GM13976 (cell line): ENCODE data around the gene TMEM255B.
"Not testable (repeated sequence)": the region's sequence is repeated elsewhere in the genome, so short reads cannot be mapped to it uniquely, and the experiment has no call there.

Experiments used
- DNase-seq: peaks from one replicate; pipeline ENCODE4 v3.0.0; 2012; ENCODE audit warnings: low spot score
- CTCF ChIP-seq: IDR thresholded peaks from 2 replicates; pipeline ENCODE4 v1.5.1; 2012; ENCODE audit warnings: borderline replicate concordance, mild to moderate bottlenecking; ENCODE audit not compliant: insufficient read depth; ENCODE audit errors: extremely low read depth, missing control alignments, control extremely low read depth
- in situ Hi-C: fragments of 300-500 bp; cut with MboI; formaldehyde crosslinking; loops from one replicate; pipeline ENCODE4 v1.12.0; 2022; ENCODE audit warnings: low sequenced_read_pairs, mixed read lengths, inconsistent platforms; ENCODE audit not compliant: unreplicated experiment

TMEM255B gene

GRCh38 chr13:113745059-113745458, 14.0 kb upstream of the TMEM255B start:
- TF ChIP-seq CTCF = no peak
- no peak for DNase-seq
- in situ Hi-C loops = no loop called here

GRCh38 chr13:113745500-113746142, 13.4 kb upstream of the TMEM255B start:
- in situ Hi-C loops, DNase-seq: not testable (repeated sequence)

GRCh38 chr13:113746143-113746525, 12.9 kb upstream of the TMEM255B start:
- DNase-seq = no peak
- in situ Hi-C loops = no loop called here
- TF ChIP-seq CTCF = no peak

GRCh38 chr13:113746671-113747070, 12.4 kb upstream of the TMEM255B start:
- in situ Hi-C loops = no loop called here
- TF ChIP-seq CTCF = no peak
- DNase-seq = no peak

- TF ChIP-seq CTCF = no peak
- in situ Hi-C loops = no loop called here
- no peak for DNase-seq
Observed at GRCh38 chr13:113747291-113747833, 11.7 kb upstream of the TMEM255B start.

- no peak for TF ChIP-seq CTCF
- in situ Hi-C loops = no loop called here
- no peak for DNase-seq
Observed at GRCh38 chr13:113748101-113748861, 10.7 kb upstream of the TMEM255B start.

GRCh38 chr13:113748862-113749451, 10.1 kb upstream of the TMEM255B start:
- no peak for DNase-seq
- in situ Hi-C loops = no loop called here
- TF ChIP-seq CTCF = no peak
